Dermis blood vessel endothelial cell (primary cell): Measurements from ENCODE around the gene MAL. TPM values are rescaled to one million over a fixed set of nuclear protein-coding genes. Genes with fewer than 3 reads are reported as not detected.
A peak's percentile ranks its signal among the peaks of the same experiment; 100 is the strongest.

Experiments used
- DNase-seq: peaks from one replicate; pipeline ENCODE4 v3.0.0; 2010
- total RNA-seq: library from RNA; depleted of rRNA; stranded (reverse); fragments of >200 nt; gene quantifications from 2 replicates; pipeline ENCODE4 v1.2.3, GENCODE V29; 2014

Gene MAL
- total RNA-seq = 0.88 and 4.8 TPM in 2 replicates

DNA sequence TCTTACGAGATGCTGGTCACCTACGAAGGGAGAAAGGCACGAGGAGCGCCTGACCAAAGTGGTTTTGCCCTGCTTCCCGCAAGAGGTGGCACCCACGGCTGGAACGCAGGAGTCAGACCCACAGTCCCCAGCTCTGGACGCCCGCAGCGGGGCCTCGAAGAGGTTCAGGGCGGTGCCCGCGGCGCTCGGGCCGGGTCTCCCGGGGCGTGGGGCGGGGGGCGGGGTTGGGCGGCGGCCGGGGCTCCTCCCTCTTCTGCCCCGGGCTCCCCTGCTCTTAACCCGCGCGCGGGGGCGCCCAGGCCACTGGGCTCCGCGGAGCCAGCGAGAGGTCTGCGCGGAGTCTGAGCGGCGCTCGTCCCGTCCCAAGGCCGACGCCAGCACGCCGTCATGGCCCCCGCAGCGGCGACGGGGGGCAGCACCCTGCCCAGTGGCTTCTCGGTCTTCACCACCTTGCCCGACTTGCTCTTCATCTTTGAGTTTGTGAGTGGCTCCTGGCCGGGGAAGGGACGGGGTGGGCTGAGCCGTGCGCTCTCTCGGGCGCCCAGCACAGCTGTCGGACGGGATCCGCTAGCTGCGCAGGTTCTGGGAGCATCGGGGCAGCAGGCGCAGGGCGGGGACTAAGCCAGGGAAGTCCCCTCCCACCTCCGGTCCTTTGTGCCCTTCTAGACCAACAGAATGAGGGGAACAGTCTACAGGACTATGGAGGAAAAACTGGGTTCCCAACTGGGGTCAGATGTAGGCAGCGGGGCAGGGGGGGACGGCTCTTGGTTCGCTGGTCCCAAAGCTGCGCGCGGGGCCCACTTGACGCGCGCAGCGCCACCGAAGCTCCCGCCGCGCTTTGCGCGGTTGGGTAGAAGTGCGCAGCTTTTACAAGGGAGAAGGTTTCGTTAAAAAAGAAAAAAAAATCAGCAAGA is at the start of gene MAL:
Gene MAL, plus strand, starts transcription at position 303 of the 914 bp plus-strand sequence. Its CDS starts 85 bp downstream, at position 388.
- no peak for DNase-seq

DNA sequence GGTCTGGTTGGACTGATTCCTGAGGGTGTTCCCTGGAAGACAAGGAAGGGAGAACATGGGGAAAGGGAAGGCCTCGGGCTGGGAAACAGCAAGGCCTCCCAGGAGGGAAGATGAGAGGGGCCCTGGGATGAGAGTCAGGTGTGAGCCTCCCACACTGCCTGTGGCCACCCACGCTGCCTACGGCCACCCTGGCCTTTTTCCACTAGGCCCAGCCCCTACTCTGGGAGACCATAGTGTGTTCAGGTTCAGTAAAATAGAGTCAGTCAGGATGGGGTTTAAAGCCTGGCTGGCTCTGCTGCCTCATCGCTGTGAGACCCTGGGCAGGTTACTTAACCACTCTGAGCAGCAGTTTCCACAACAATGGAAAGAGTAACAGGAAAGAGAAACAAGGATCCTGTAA is 47.7 kb upstream of the MAL start:
- DNase-seq = no peak

DNA sequence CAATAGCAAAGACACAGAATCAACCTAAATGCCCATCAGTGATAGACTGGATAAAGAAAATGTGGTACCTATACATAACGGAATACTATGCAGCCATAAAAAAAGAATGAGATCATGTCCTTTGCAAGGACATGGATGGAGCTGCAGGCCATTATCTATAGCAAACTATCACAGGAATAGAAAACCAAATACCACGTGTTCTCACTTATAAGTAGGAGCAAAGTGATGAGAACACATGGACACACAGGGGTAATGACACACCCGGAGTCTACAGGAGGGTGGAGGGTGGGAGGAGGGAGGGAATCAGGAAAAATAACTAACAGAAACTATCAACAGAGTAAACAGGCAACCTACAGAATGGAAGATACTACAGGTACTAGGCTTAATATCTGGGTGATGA is 46.6 kb upstream of the MAL start:
- no peak for DNase-seq

DNA sequence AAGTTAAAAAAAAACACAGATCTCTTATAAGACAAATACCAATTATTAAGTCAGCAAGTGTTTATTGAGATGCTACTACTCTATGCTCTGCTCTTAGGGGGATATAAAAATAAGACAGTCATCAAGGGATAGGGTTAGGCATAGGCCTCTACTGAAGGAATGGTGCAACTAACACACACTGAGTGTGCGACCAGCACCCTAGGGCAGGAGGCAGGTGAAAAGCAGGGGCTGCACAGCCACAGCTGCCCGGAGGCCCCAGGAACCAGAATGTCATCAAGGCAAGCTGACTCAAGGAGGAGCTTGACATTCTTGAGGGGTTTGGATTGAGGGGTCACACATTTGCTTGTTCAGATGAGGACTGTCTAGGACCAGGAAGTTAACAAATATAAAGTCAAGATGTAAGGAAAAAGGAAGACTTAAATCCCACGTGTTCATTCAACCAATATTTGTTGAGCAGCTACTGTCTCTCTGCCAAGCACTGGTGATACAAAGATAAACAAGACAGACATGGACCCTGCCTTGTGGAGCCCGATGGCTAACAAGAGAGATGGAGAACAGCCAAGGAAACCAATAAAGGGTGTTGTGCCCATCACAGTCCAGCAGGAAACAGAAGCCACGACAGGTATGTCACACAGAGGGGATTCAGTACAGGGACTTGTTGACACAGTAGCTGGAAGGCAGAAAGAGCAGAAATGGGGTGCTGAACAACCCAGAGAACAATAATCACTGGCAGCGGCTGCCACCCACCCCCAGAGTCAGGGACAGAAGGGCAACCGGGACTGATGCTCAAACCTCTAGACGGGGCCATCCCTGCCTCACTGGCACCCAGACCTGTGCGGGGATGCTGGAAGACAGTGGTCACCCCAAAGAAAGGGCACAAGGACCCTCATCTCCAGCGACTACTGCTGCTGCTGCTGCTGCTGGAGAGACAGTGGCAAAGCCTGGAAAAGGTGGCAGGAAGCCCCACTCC is 45.8 kb upstream of the MAL start:
- no peak for DNase-seq

DNA sequence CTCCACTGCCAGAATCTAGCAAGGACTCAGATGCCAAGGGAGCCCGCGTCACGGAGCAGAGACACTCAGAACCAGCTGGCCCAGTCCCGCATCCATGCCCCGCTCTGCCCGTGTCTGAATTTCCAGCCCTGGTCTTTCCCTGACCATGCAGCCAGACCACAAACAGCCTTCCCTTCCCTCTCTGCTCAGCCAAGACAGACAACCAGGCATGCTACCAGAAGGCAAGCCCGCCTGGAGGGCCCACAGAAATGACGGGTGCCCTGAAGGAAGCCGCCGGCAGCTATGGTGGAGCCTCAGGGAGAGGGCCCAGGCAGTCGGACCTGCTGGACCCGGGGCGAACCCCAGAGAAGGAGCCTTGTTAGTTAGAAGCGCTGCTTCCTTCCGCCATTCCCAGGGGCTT is 45.1 kb upstream of the MAL start:
- DNase-seq = no peak

DNA sequence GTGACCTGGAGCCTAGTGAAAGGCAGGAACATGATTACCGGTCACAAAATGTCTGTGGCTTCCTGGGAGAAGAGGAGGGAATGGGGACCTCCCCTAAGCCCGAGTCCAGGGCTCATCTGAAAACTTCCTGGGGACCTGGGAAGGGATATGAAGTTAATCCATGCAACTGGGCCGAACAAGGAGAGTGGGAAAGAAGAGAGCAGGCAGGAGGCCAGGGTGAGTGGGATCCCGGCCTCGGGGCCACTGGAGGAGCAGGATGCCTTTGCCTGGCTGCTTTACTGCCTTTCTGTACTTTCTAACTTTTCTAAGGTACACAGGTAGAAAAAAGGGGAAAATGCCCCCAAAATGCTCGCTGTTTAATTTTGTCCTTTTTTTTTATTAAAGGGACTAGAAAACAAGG is 43.4 kb upstream of the MAL start:
- no peak for DNase-seq

- no peak for DNase-seq
Measured at GRCh38 chr2:94982675-94983074, 42.8 kb upstream of the MAL start.

DNA sequence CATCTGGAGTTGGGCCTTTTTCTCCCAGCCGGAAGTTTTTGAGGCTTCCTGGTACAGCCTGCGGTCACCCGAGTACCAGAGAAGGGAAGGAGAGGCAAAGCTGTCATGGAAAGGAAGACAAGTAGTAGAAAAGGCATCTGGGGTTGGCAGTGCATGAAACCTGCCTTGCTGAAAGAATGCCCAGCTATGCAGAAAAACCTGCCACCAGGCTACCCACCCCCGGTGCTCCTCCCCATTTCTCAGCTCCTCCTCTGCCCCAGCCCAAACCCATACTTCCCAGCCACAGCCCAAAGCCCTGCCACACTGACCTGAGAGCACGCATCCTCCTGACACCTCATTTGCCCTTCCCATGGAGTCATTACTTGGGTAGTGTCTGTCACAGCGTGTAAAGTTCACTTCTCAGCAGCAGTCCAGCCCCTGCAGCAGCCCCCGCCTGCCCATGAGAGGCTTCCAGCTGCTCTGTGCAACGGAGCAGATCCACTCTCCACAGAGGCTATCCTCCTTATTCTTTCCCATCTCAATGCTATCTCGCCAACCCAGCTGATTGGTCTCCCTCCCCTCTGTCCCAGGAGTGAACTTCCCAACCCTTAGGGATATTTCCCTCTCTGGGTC is 40.4 kb upstream of the MAL start:
- no peak for DNase-seq

DNA sequence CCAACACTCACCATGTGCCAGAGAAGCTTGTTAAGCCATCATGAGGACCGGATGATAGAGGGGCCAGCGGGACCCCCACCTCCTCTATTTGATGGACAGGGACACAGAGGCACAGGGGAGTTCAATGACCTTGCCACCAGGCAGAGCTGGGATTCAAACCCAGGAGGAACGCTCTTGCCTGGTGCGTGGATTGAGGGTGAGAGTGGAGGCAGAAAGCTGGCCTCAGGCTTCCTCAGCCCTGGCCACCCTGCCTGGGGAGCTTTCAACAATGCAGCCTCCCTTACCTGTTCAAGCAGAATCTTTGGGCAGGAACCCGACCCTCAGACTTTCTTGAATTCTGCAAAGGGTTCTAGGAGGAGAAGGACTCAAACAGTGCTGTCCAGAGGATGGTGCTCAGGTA is 39.9 kb upstream of the MAL start:
- DNase-seq = no peak

GRCh38 chr2:94986392-94986963 is 39.0 kb upstream of the MAL start:
- peak; percentile 80 for DNase-seq

DNA sequence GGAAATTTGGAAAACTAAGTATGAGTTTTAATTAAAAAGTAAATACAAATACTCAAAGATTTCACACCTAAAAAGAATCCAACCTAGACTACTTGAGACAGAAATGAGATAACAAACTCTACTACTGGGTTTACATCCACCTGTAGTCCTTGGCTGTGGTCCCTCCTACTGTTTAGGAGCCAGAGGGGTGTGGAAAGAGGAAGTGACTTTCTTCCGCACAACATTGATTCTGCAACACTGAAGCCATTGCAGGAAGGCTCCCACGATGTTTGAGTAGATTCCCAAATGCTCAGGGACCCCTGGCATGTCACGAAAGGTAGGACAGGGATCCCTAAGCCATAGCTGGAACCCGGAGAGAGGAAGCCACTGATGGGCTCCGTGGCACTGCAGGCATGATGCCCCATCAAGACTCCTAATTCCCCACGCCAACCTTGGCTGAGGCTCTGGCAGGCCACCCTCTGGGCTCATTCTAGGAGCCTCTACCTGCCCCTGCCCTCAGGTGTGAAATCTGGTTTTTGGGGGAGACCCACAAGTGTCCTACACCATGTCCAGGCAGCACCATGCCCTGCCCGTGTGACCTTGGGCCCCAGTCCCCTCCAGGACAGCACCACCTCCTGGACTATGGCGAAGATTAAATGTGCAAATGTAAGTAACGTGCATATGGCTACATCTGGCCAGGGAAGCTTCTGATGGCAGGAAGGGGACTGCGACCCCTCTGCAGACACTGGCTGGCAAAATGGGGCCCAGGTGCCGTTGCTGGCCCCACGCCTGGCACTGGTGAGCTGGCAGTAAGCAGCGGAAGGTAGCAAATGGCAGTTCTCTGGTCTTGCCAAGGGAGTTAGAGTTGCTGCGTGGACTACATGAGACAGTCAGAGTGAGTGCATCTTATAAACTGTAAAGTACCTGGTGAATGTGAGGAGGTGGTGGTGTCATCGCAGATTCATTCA is 38.2 kb upstream of the MAL start:
- no peak for DNase-seq

GRCh38 chr2:94990956-94991355 is 34.6 kb upstream of the MAL start:
- no peak for DNase-seq

GRCh38 chr2:94992360-94992759 is 33.1 kb upstream of the MAL start:
- no peak for DNase-seq

DNA sequence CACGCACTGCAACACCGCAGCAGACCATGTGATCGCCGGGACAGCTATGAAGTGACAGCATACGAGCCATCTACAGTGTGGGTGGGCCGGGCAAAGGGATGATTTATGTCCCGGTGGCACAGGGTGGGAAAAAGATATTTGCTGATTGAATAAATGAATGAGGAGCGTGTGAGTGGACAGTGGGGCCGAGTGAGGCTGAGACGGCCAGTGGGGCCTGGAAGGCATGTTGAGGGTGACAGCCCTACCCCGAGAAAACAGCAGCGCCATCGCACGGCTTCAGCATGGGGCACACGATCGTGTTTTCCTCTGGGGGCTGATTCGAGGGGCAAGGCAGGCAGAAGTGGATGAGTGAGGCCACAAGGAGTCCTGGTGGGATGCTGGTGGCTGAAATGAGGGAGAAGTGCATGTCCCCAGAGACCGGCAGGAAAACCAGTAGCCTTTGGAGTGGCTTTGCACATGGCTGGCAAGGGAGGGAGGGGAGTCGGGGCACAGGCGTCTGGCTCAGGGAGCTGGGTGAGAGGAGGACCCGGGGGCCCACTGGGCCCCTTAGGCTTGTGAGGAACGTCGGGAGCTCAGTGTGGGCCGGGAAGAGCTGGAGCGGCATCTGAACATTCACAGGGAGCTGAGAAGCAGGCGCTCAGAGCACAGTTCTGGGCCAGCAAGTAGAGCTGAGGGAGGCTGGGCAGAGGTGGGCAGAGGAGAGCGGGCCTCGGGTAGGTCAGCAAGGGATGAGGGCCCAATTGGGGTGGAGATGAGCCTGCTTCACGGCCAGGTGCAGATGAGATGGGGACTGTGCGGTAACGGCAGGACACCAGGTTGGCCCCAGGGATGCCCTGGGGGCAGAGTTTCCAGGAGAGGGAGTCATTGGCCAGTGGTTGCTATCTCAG is 32.1 kb upstream of the MAL start:
- DNase-seq = no peak

DNA sequence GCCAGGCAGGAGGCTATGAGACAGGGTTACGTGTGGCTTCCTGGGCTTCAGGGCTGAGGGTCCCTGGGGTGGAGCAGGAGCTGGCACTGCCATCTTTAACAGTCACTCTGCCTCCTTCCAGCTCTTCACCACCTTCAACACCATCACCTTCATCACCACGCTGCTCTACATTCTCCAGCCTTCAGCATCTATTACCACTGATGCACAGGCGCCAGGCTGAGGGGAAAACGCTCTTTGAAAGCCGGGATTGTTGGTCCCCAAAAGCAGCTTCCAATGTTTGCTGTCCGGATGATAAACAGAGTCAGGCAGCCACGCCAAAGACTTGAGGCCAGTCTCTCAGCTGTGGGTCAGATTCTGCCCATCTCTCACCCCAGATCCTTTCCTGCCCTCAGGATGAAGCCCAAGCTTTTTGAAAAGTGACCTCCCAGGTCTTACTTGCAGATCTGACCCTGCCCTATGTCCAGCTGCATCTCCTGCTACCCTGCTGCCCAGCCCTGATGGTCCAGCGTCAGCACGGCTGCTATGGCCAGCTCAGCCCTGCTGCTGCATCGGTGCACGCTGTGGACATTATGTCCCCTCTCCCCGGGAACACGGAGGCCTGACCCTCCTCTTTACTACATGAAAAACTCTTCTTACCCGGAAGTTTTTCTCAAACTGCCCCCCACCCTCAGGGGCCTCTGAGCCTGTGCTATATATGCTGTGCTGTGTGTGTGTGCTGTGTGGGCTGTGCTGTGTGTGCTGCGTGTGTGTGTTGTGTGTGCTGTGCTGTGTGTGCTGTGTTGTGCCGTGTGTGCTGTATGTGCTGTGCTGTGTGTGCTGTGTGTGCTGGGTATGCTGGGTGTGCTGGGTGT is 31.2 kb upstream of the MAL start:
- no peak for DNase-seq

DNA sequence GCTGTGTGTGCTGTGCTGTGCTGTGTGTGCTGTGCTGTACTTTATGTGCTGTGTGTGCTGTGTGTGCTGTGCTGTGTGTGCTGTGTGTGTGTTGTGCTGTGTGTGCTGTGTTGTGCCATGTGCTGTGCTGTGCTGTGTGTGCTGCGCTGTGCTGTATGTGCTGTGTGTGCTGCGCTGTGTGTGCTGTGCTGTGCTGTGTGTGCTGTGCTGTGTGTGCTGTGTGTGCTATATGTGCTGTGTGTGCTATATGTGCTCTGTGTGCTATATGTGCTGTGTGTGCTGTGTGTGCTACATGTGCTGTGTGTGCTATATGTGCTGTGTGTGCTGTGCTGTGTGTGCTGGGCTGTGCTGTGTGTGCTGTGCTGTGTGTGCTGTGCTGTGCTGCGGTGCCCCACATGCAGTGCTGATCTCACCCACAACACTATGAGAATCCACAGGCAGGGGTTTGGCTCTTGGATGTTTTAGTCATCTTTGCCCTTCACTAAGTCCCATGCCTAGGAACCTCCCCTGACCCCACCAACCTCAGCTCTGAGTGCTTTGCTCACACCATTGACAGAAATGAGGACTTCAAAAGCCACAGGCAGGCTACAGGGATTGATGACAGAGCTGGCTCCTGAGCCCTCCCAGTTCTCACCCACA is 30.5 kb upstream of the MAL start:
- DNase-seq = no peak

DNA sequence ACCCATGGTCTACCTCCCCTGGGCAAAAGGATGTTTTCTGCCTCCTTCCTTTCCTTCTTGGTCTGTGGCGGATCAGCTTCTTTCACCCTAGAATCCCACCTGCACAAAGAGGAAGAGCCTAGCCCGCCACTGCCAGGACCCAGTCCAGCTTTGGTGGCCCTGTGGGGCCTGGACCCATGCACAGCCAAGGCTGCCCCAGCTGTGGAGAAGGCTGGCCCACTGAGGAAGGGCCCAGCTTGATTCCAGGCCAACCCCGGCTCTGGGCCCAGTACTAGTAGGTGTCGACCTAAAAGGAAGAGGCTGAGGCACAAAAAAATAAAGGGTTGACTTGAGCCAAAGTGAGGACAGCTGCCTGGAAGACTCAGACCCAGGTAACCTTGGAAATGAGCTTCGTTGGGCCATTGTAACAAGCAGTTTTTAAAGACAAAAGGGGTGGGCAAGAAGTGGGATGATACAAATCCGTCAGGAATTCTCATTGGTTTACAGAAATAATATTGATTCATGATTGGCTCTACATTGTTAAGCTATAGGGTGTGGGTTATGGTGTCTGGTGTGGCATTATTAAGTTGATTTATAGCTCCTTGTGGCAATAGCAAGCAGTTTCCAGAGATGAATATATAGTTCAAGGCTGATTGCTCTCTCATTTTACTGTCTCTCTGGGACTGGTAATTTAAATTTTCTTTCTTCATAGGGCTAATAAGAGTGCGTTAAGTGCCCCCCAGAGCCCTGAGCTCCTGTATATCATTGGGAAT is 29.8 kb upstream of the MAL start:
- DNase-seq = no peak
